COLO668 (cell line): ENCODE data around the gene OCSTAMP.

ENCODE experiments used
- DNase-seq: peaks from one replicate; lab custom pipeline; 2025; ENCODE audit not compliant: unreplicated experiment; lab: John Stamatoyannopoulos, UW

Gene OCSTAMP, protein sequence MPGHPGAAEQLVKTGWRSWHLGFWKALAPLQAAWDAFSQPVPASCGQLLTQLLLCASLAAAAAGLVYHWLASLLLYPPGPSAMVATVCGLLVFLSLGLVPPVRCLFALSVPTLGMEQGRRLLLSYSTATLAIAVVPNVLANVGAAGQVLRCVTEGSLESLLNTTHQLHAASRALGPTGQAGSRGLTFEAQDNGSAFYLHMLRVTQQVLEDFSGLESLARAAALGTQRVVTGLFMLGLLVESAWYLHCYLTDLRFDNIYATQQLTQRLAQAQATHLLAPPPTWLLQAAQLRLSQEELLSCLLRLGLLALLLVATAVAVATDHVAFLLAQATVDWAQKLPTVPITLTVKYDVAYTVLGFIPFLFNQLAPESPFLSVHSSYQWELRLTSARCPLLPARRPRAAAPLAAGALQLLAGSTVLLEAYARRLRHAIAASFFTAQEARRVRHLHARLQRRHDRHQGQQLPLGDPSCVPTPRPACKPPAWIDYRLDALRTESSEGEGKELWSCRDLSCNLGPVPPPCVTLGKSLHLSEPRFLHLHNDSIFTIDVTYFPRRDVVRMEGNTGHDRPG

GRCh38 chr20:46550461-46550860 is at the start of gene OCSTAMP:
Gene OCSTAMP, minus strand, starts transcription at chr20:46550654. Its CDS starts 94 bp downstream, at chr20:46550560.
- DNase-seq: peak; percentile 18

DNA sequence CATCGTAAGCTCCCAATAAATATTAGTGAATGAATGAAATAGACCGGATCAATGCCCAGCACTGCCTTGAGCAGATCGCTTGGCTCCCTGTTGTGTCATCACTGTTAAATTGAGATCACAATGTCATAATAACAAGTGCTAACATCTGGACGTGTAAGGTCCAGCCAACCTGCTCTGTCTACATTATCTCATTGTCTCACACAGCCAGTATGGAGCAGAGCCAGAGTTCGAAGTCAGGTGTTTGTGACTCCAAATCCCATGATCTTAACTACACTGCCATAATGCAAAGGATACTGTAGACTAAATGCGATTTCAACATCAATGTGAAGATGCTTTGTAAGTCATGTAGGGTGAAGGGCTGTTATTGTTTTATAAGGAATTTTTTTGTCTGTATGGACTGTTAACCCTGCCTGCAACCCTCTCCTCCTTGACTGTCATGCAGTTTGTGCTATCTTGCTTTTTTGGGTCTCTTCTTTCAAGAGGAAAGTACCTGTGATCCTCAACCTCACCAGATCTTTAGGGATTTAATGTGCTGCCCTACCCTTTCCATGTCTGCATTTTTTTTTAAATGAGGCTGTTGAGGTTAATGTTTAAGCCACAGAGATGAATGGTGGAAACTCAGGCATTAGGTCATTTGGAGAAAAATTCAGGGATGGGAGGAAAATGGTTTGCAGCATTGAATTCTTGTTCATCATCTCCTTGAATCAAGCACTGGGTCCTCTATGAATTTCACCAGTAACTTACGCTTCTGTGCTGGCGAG is 49.0 kb upstream of the OCSTAMP start:
- no peak for DNase-seq

DNA sequence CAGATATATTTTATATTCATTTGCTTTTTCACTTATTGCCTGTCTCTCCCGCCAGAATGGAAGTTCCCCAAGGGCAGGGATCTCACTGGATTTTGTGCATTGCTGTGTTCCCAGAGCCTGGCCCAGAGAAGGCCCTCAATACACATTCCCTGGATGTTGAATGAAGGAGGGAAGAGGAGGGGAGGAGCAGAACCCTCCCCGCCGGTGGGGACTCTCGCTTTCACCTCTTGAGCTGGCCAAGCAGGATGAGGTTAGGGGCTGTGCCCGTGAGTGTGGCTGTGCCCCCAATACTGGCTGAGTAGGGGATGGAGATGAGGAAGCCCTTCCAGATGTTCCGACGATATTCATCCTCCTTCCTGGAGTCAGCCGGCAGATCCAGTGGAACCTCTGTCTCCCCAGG is 45.5 kb upstream of the OCSTAMP start:
- no peak for DNase-seq

DNA sequence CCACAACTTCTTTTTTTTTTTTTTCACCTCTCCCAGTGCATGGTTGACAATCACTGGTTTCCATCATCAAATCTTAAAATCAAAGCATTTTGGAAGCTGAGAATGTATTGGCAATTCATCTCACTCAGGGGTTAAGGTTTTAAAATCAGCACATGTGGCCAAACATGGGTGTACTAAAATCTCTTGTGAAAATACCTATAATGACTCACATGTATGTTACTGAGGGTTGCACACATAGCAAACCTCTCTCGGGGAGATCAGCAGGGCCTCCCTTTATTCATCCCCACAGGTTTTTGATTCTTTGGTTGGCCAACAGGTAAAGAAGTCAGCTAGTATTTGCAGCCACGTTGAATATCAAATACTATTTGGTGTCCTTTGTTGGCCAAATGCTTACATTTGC is 44.3 kb upstream of the OCSTAMP start:
- no peak for DNase-seq

DNA sequence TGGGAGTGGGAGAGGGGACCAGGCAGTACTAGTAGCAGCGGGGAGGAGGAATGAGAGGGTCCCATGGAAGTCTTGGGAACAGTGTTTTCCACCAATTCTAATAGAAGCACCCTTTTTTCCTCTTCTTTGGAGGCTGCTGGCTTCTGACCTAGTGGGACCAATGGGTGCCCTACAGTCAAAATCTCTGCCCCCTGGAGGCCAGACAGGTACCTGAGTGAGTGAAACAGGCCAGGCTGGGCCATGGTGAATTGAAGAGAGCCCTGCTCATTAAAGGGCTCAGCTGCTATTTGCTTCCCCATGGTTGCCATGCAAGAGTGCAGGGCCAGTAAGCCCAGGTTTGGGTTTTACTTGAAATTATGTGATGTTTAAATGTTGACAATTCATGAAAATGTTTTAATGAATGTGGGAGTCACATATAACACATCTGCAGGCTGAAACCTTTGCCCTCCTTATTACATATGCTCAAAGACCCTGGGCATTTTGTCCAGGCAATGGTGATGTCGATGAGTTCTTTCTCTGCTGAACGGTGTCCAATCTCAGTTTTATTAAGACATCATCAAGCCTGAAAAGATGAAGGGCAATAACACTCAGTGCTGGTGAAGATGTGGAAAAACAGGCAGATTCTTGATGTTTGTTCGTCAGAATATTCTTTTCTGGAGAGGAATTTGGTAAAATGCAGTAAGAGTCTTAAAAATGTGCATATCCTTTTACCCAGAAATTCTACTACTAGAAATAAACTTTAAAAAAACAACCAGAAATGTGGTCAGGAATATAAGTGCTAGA is 42.3 kb upstream of the OCSTAMP start:
- no peak for DNase-seq

DNA sequence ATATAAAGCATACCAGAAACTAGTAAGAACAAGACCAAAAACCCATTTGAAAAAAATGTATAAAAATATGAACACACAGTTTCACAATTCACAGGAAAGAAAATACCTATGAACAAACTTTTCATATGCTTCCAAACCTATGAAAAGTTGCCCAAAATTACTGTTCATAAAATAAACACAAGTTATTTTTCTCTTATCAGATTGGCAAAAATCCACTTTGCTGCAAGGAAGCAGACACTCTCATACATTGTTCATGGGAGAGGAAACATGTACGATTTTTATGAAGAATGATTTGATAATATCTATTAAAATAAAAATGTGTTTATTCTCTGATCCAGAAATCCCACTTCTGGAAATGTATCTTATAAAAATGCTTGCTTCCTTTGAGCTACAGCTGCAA is 40.0 kb upstream of the OCSTAMP start:
- no peak for DNase-seq

DNA sequence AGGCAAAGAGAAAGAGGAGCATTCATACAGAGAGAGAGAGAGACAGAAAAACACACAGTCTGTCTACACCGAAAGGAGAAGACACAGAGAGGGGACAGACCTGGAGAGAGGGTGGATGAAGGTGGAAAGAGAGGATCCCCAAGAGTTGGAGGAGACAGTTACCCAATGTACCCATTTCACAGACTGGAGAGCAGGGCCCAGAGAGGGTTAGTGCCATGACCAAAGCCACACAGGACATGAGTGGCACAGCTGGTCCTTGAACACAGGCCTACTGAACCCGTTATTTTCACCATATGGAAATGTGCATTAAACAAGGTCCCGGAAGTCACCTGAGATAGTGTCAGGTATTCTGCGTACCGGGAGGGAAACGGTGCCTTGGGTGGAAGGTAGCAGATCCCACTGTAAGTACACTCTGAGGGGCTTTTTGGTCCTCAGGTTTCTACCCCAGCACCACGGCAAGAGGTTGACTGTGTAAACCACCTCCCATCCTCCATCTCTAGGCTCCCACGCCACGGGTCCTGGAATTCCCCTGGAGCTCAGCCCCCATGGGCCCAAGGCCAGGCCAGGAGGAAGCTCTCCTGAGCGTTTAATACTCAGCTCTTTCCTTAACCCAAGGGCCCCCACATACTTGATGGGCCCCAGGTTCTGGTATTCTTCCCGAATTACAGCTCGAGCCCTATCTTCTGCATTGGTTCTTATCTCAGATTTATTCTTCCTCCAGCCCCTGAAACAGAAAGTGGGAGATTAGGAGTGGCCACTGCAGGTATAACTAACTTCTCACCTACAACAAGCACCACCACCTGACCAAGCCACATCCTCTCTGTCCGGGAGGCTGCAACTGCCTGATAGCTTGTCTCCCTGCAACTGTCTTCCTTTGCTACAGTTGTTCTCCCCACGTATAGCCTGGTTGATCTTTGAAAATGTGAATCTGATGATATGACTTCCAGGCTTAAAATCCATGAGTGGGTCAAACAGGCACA is 38.4 kb upstream of the OCSTAMP start:
- DNase-seq: no peak

DNA sequence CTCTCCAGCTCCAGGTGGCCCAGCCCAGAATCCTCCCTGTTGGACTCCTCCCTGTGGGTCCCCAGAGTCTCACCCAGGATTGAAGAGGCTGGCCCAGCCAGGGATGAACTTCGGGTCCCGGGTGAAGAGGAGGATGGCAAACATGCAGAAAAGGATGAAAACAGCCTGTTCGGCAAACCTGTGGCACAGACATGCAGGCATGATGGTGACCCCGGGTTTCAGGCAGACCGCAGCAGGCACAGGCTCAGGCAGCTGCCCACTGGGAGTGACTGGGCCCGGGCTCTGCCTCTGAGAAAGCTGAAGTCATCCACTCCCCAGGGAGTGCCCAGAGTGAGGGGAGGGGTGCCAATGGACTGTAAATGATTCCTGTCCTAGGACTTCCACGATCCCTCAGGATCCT is 37.5 kb upstream of the OCSTAMP start:
- no peak for DNase-seq

- no peak for DNase-seq
Measured at GRCh38 chr20:46586724-46587123, 36.3 kb upstream of the OCSTAMP start.

DNA sequence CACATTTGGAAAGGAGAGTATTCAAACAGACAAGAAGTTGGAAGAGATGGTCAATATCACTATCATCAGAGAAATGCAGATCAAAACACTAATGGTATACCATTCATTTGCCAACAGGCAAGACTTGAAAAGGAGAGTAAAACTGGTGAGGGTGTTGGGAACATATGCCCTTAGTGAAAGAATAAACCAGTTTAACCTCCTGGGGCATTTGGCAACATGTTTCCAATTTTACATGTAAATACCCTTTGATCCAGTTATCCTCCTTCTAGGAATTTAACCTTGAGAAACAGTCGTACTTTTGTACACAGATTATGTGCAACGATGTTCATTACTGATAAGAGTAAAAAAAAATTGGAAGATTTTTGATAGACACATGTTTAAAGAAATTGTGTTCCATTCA is 34.1 kb upstream of the OCSTAMP start:
- DNase-seq: no peak

DNA sequence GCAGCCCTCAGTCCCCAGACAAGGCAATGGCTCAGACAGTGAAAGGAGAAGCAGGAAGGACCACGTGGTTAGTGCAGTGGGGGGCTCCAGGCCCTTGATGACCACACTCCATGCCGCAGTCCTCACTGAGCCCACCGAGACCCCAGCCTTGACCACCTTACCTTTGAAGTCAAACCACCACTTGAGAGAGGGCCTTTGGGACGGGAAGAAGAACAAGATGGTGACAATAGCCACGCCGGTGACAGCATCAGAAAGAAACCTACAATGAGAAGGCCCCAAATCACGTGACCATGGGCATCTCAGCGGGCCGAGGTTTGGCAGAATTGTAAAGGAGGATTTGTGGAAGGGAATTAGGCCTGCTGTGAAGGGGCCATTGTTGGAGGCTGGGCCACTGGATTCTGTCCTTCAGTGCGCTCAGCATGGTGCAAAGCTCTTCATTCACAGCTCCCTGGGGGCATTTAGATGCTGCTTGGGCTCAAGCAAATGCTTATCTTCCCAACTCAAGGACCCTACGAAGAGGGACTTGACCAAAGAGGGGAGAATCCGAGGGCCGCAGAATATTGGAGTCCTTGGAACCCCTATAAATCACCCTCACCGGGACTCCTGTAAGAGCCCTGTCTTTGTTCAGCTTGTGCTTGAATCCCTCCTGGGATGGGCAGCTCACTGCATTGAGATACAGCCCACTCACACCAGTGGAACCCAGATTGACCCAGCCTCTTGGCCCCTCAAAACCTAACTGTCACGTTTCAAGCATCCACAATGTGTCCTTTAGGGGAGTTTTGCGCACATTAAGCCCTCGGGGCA is 33.2 kb upstream of the OCSTAMP start:
- DNase-seq: no peak

DNA sequence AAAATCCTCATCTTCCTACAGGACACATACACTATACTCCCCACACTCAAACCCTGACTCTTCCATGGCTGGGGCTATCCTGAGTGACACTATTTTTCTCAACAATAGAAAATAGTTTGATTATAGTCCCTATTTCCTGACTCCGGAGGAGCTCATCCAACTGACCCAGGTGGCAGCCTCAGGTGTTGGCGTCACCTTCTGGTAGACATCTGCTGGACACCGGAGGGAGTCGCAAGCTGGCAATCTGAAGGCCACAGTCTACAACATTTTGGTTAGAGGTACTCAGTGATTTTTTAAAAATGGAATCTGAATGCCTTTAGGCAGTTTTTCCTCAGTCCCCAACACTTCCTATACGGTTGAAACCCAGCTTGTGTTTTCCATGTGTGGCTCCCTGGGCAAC is 32.2 kb upstream of the OCSTAMP start:
- DNase-seq: no peak

GRCh38 chr20:46581391-46581790 is 30.9 kb upstream of the OCSTAMP start:
- no peak for DNase-seq

- no peak for DNase-seq
Measured at GRCh38 chr20:46580613-46581205, 30.3 kb upstream of the OCSTAMP start.

GRCh38 chr20:46578745-46579144 is 28.3 kb upstream of the OCSTAMP start:
- no peak for DNase-seq

- no peak for DNase-seq
Measured at GRCh38 chr20:46576774-46577395, 26.4 kb upstream of the OCSTAMP start.

DNA sequence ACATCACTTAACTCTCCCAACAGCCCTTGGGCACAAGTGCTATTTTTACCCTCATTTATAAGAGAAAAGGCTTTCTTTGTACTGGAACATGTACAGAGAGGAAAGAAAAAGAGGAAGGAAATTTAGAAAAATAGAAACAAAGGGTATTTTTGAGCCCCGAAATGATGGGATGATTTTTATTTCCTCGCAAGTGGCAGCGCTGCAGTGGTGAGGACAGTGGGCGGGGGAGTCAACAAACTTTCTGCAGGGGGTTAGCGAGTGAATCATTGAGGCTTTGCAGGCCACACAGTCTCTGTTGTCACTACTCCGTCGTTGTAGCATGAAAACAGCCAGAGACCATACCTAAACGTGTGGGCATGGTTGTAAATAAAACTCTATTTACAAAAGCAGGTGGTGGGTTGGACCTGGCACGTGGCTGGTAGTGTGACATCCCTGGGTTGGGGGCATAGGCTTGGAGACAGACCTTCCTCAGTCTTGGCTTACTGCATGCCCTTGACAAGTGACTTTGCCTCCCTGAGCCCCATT is 25.5 kb upstream of the OCSTAMP start:
- DNase-seq: no peak

DNA sequence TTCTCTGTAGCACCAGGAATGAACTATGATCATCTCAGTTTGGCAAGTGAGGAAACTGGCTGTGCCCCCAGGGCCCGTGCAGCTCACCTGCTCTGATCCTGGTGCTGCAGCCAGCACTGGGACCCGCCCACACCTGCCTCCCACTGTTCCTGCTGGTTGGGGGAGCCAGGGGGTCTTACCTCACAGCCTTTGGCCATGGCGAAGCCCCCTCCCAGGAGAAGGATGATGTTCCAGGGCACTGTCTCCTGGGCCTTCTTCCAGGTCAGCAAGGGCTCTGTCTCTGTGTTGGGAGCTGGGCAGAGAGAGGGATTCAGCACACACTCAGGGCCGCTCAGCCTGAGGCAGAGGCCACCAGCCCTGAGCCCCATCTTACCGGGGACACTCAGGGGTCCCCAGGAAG is 24.9 kb upstream of the OCSTAMP start:
- DNase-seq: no peak
